HCT116 (cell line): ENCODE data around the gene CNGA3. TPM values are rescaled to one million over a fixed set of nuclear protein-coding genes. Genes with fewer than 3 reads are reported as not detected.

Experiments
- ATAC-seq: fragments of 200-7000 bp; cut with Tn5 transposase; 2 replicates; pipeline ENCODE4 v1.9.1; 2020; ENCODE audit warnings: mild to moderate bottlenecking, moderate library complexity
- BruUV-seq: library from RNA; stranded (reverse); fragments of 400-500 nt; replicated peaks from 2 replicates; lab custom pipeline; 2021; lab: Mats Ljungman, UMichigan
- CTCF ChIA-PET: fragments of 300-600 bp; sonication (Branson Sonifier 250); formaldehyde crosslinking; loops from one replicate; lab custom pipeline; 2021; ENCODE audit warnings: antibody characterized with exemption; lab: Charles Lee
- POLR2A ChIA-PET: fragments of 300-600, 350-600 bp; sonication (Branson Sonifier 250); formaldehyde crosslinking; loops from one replicate; lab custom pipeline; 2021; ENCODE audit warnings: antibody characterized with exemption; lab: Charles Lee
- RAD21 ChIA-PET, 2 experiments: fragments of 300-600 bp; sonication (Branson Sonifier 250); formaldehyde crosslinking; loops; one replicate each; lab custom pipeline; 2023; ENCODE audit warnings: low total read pairs in 2 of 2; ENCODE audit not compliant: uncharacterized antibody in 2 of 2, unreplicated experiment in 2 of 2, low non-redundant PET in 1 of 2; lab: Charles Lee
- DNase-seq: peaks from one replicate; pipeline ENCODE4 v3.0.0-alpha.2; 2010; ENCODE audit warnings: low read depth, low spot score
- H2AFZ ChIP-seq: fragments of 200-600 bp; shearing (Covaris generic), sonication (generic); 2 replicates; pipeline ENCODE4 v1.6.1; 2017; ENCODE audit warnings: low read depth, mixed run types, mixed read lengths, antibody characterized with exemption, low read length; ENCODE audit not compliant: poor library complexity, severe bottlenecking
- H3K27ac ChIP-seq: 2 replicates; pipeline ENCODE4 v1.5.1; 2012; ENCODE audit warnings: low read depth, low read length
- H3K27me3 ChIP-seq: fragments of 200-600 bp; sonication (generic); 2 replicates; pipeline ENCODE4 v1.6.1; 2016; ENCODE audit warnings: mixed run types, low read length, mixed read lengths; ENCODE audit not compliant: insufficient read depth
- H3K36me3 ChIP-seq, 2 experiments: fragments of 200-500 bp in 1 of 2; fragments of 200-600 bp in 1 of 2; sonication (Bioruptor generic) in 1 of 2; sonication (generic) in 1 of 2; 2 replicates each; pipeline versions ENCODE4 v1.5.1 to v1.6.1; 2014 to 2016; ENCODE audit warnings: low read length in 2 of 2, inconsistent platforms in 1 of 2, mixed read lengths in 1 of 2, mixed run types in 1 of 2; ENCODE audit not compliant: insufficient read depth in 2 of 2, control insufficient read depth in 1 of 2
- H3K4me1 ChIP-seq, 2 experiments: fragments of 200-600 bp in 1 of 2; sonication (generic) in 1 of 2; 2 replicates each; pipeline versions ENCODE4 v1.5.1 to v1.6.1; 2012 to 2017; ENCODE audit warnings: low read length in 2 of 2, inconsistent platforms in 1 of 2, mild to moderate bottlenecking in 1 of 2, mixed read lengths in 1 of 2, mixed run types in 1 of 2, moderate library complexity in 1 of 2; ENCODE audit not compliant: insufficient read depth in 2 of 2, control insufficient read depth in 1 of 2
- H3K4me2 ChIP-seq: fragments of 200-600 bp; sonication (generic); 2 replicates; pipeline ENCODE4 v1.6.1; 2017; ENCODE audit warnings: mixed run types, low read length, mixed read lengths
- H3K4me3 ChIP-seq, 2 experiments: fragments of 200-600 bp in 1 of 2; sonication (generic) in 1 of 2; replicated peaks in 1 of 2; 2 replicates each; pipeline ENCODE4 v1.5.1; 2011 to 2016; ENCODE audit warnings: low read length in 2 of 2, control low read depth in 1 of 2, low read depth in 1 of 2, mild to moderate bottlenecking in 1 of 2, mixed read lengths in 1 of 2, mixed run types in 1 of 2
- H3K79me2 ChIP-seq: fragments of 200-600 bp; sonication (generic); 2 replicates; pipeline ENCODE4 v1.6.1; 2017; ENCODE audit warnings: mild to moderate bottlenecking, mixed run types, low read length, moderate library complexity, mixed read lengths; ENCODE audit not compliant: insufficient read depth
- H3K9ac ChIP-seq: fragments of 200-600 bp; sonication (generic); 2 replicates; pipeline ENCODE4 v1.6.1; 2016; ENCODE audit warnings: low read length, mixed read lengths
- H3K9me2 ChIP-seq: fragments of 200-600 bp; sonication (generic), shearing (Covaris generic); 2 replicates; pipeline ENCODE4 v1.6.1; 2017; ENCODE audit warnings: mixed run types, mild to moderate bottlenecking, moderate library complexity; ENCODE audit not compliant: insufficient read depth
- H3K9me3 ChIP-seq, 2 experiments: fragments of 200-500 bp in 1 of 2; fragments of 200-600 bp in 1 of 2; sonication (Bioruptor generic) in 1 of 2; sonication (generic) in 1 of 2; 2 replicates each; pipeline ENCODE4 v1.6.1; 2014 to 2017; ENCODE audit warnings: low read length in 2 of 2, mixed read lengths in 2 of 2, inconsistent platforms in 1 of 2, low read depth in 1 of 2, mild to moderate bottlenecking in 1 of 2, mixed run types in 1 of 2, moderate library complexity in 1 of 2; ENCODE audit not compliant: control insufficient read depth in 1 of 2, insufficient read depth in 1 of 2
- H4K20me1 ChIP-seq: fragments of 200-600 bp; sonication (generic), shearing (Covaris generic); 2 replicates; pipeline ENCODE4 v1.6.1; 2017; ENCODE audit warnings: mixed run types, mild to moderate bottlenecking, moderate library complexity; ENCODE audit not compliant: insufficient read depth
- CBX3 ChIP-seq: IDR thresholded peaks from 2 replicates; pipeline ENCODE4 v1.6.1; 2012; ENCODE audit warnings: low read depth
- CEBPB ChIP-seq: IDR thresholded peaks from 2 replicates; pipeline ENCODE4 v1.6.1; 2012; ENCODE audit warnings: low read depth
- EGR1 ChIP-seq: IDR thresholded peaks from 2 replicates; pipeline ENCODE4 v1.6.1; 2012; ENCODE audit warnings: low read depth
- ELF1 ChIP-seq: IDR thresholded peaks from 2 replicates; pipeline ENCODE4 v1.6.1; 2012; ENCODE audit warnings: low read depth, borderline replicate concordance
- EZH2 ChIP-seq: fragments of 200-600 bp; sonication (generic); IDR thresholded peaks from 2 replicates; pipeline ENCODE4 v1.6.1; 2017; ENCODE audit warnings: antibody characterized with exemption, mixed run types
- EZH2phosphoT487 ChIP-seq: fragments of 200-600 bp; IDR thresholded peaks from 2 replicates; pipeline ENCODE4 v1.6.1; 2018; ENCODE audit warnings: antibody characterized with exemption, borderline replicate concordance
- JUND ChIP-seq: IDR thresholded peaks from 2 replicates; pipeline ENCODE4 v1.6.1; 2012
- POLR2A ChIP-seq: IDR thresholded peaks from 2 replicates; pipeline ENCODE4 v1.7.0; 2011; ENCODE audit warnings: borderline replicate concordance; ENCODE audit not compliant: insufficient read depth, insufficient read length; ENCODE audit errors: extremely low read depth
- POLR2AphosphoS5 ChIP-seq: IDR thresholded peaks from 2 replicates; pipeline ENCODE4 v1.6.1; 2011; ENCODE audit warnings: mild to moderate bottlenecking, low read depth, low read length, moderate library complexity
- RAD21 ChIP-seq: IDR thresholded peaks from 2 replicates; pipeline ENCODE4 v1.6.1; 2012; ENCODE audit warnings: low read depth, mild to moderate bottlenecking
- SRF ChIP-seq: IDR thresholded peaks from 2 replicates; pipeline ENCODE4 v1.6.1; 2012; ENCODE audit warnings: low read depth
- TCF7L2 ChIP-seq: IDR thresholded peaks from 2 replicates; pipeline ENCODE4 v1.7.0; 2011; ENCODE audit warnings: borderline replicate concordance, inconsistent platforms; ENCODE audit not compliant: insufficient read depth, insufficient read length; ENCODE audit errors: extremely low read depth
- YY1 ChIP-seq: IDR thresholded peaks from 2 replicates; pipeline ENCODE4 v1.6.1; 2011; ENCODE audit warnings: low read length, low read depth, moderate library complexity, mild to moderate bottlenecking; ENCODE audit not compliant: insufficient replicate concordance; ENCODE audit errors: extremely low read depth
- ZNF274 ChIP-seq: fragments of 200-500 bp; sonication (Bioruptor generic); IDR thresholded peaks from 2 replicates; pipeline ENCODE4 v1.6.1; 2014; ENCODE audit warnings: mild to moderate bottlenecking, low read depth, low read length, inconsistent platforms
- intact Hi-C: fragments of 100-400 bp; cut with micrococcal nuclease; formaldehyde crosslinking; loops from 2 replicates; pipeline ENCODE4 v1.10.0; 2022
- total RNA-seq: library from RNA; stranded (reverse); gene quantifications from one replicate; pipeline ENCODE4 v1.2.1, GENCODE V29; 2021; ENCODE audit not compliant: unreplicated experiment
- TF ChIP-seq, protein P1 (sequence below): IDR thresholded peaks from 2 replicates; pipeline ENCODE4 v1.6.1; 2012
- TF ChIP-seq, protein P2 (sequence below), 3 experiments: fragments of 200-600 bp in 1 of 3; sonication (generic) in 1 of 3; IDR thresholded peaks in 2 of 3; conservative IDR thresholded peaks in 1 of 3; 2 replicates each; pipeline ENCODE4 v1.5.1; 2012 to 2017; ENCODE audit warnings: low read depth in 2 of 3, low read length in 2 of 3, antibody characterized with exemption in 1 of 3, borderline replicate concordance in 1 of 3, control low read depth in 1 of 3, mild to moderate bottlenecking in 1 of 3, mixed read lengths in 1 of 3, mixed run types in 1 of 3, moderate library complexity in 1 of 3; ENCODE audit not compliant: insufficient read depth in 1 of 3
- TF ChIP-seq, protein P3 (sequence below): IDR thresholded peaks from 2 replicates; pipeline ENCODE4 v1.6.1; 2012
- TF ChIP-seq, protein P4 (sequence below): IDR thresholded peaks from 2 replicates; pipeline ENCODE4 v1.6.1; 2011; ENCODE audit warnings: mild to moderate bottlenecking, low read length, moderate library complexity; ENCODE audit not compliant: insufficient replicate concordance; ENCODE audit errors: extremely low read depth

Gene CNGA3
- total RNA-seq, 1 experiment from 2014 or later, result not detected

DNA sequence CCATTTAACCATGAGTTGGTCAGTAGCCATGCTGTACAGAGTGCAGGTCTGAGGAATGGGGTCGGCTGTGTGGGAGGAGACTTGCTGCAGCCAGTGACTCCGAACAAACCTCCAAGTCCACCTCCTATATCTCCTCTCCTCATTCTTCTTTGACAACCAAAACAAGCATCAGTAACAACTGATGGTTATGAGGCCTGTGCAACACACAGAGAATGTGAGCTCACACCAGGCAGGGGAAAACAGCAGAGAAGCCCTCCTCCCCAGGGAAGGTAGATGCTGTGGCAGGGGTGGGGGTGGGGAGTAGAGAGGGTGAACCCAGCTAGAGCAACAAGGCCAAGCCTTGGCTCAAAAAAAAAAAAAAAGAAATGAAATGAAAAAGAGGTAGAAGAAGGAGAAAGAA is 12.3 kb upstream of the CNGA3 start:
- POLR2A ChIA-PET, result no interaction called here
- Histone ChIP-seq H4K20me1 (no peaks in the 10 kb centered on the region), H3K4me1 (no peaks in the 10 kb centered on the region), H3K4me3 (no peak overlapping the region), H3K4me2 (no peak overlapping the region), H3K9me2 (no peaks in the 10 kb centered on the region), H3K79me2 (no peaks in the 10 kb centered on the region), H2AFZ (no peak overlapping the region), H3K27ac (no peak overlapping the region), H3K36me3 (no peaks in the 10 kb centered on the region), H3K27me3 (no peaks in the 10 kb centered on the region), H3K9me3 (no peaks in the 10 kb centered on the region; a peak in 1 of 4 replicates), H3K9ac (no peak overlapping the region)
- CTCF ChIA-PET, result no interaction called here
- ATAC-seq (no peak), DNase-seq (no peak)
- no peak for TF ChIP-seq CBX3
- TF ChIP-seq YY1, result no peak
- no peak for TF ChIP-seq POLR2A
- no peak for TF ChIP-seq POLR2AphosphoS5
- no peak for TF ChIP-seq EGR1
- TF ChIP-seq TCF7L2, result no peak
- TF ChIP-seq, protein P1, sequence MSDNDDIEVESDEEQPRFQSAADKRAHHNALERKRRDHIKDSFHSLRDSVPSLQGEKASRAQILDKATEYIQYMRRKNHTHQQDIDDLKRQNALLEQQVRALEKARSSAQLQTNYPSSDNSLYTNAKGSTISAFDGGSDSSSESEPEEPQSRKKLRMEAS, result no peak
- no peak for TF ChIP-seq EZH2
- TF ChIP-seq, protein P2, sequence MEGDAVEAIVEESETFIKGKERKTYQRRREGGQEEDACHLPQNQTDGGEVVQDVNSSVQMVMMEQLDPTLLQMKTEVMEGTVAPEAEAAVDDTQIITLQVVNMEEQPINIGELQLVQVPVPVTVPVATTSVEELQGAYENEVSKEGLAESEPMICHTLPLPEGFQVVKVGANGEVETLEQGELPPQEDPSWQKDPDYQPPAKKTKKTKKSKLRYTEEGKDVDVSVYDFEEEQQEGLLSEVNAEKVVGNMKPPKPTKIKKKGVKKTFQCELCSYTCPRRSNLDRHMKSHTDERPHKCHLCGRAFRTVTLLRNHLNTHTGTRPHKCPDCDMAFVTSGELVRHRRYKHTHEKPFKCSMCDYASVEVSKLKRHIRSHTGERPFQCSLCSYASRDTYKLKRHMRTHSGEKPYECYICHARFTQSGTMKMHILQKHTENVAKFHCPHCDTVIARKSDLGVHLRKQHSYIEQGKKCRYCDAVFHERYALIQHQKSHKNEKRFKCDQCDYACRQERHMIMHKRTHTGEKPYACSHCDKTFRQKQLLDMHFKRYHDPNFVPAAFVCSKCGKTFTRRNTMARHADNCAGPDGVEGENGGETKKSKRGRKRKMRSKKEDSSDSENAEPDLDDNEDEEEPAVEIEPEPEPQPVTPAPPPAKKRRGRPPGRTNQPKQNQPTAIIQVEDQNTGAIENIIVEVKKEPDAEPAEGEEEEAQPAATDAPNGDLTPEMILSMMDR (IDR thresholded peaks at IDR 0.05 in 2 of 3, conservative IDR thresholded peaks at IDR 0.05 in 1 of 3; ENCODE audit: borderline replicate concordance in 1 of 3, insufficient read depth in 1 of 3, low read depth in 2 of 3, low read length in 2 of 3), result no peak
- no peak for TF ChIP-seq SRF
- TF ChIP-seq EZH2phosphoT487, result no peak
- TF ChIP-seq, protein P3, sequence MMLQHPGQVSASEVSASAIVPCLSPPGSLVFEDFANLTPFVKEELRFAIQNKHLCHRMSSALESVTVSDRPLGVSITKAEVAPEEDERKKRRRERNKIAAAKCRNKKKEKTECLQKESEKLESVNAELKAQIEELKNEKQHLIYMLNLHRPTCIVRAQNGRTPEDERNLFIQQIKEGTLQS, result no peak
- TF ChIP-seq JUND, result no peak
- TF ChIP-seq RAD21, result no peak
- TF ChIP-seq CEBPB, result no peak
- TF ChIP-seq, protein P4, sequence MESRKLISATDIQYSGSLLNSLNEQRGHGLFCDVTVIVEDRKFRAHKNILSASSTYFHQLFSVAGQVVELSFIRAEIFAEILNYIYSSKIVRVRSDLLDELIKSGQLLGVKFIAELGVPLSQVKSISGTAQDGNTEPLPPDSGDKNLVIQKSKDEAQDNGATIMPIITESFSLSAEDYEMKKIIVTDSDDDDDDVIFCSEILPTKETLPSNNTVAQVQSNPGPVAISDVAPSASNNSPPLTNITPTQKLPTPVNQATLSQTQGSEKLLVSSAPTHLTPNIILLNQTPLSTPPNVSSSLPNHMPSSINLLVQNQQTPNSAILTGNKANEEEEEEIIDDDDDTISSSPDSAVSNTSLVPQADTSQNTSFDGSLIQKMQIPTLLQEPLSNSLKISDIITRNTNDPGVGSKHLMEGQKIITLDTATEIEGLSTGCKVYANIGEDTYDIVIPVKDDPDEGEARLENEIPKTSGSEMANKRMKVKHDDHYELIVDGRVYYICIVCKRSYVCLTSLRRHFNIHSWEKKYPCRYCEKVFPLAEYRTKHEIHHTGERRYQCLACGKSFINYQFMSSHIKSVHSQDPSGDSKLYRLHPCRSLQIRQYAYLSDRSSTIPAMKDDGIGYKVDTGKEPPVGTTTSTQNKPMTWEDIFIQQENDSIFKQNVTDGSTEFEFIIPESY, result no peak
- no peak for TF ChIP-seq ZNF274
- TF ChIP-seq ELF1, result no peak
- intact Hi-C loops, result no loop called here
- no TSS peak for BruUV-seq
- RAD21 ChIA-PET, result no interaction called here
